ENCODE data around the gene DHX35. TPM values are rescaled to one million over a fixed set of nuclear protein-coding genes. Genes with fewer than 3 reads are reported as not detected.

DHX35 gene
- total and polyA plus RNA-seq, 2 of the 13 experiments (the other 11 are each of a cell fraction or from before 2014, with no cell fraction given) = 25.8 to 28.7 TPM

DNA sequence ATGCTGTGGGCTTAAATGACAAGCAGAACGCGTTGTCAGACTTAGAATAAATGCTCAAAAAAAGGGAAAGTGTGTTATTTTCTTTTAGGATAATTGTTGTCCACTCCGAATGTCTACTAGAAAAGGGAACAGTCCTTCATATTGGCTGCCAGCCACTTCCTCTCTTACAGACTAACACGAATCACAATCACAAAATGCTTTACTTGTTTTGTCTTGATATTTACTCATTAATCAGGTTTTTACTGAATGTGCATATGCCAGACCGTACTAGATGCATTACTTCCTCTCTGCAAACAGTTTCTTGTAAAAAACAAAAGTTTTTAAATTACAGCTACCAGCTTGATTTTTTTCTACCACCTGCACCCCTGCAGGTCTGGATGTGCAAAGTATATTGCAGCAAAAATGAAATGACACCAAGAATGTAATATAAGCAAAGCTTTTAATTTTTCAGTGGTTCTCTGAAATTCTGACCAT is 821 bp downstream of the DHX35 start (continued):
- TF ChIP-seq AHDC1 (CRISPR knock-in tag; IDR thresholded peaks at IDR 0.05; ENCODE audit: borderline replicate concordance) (peak; percentile 62; the same call in 1 of the 2 replicates), BRF2 (CRISPR knock-in tag; IDR thresholded peaks at IDR 0.05) (0 out of 2 replicates have a peak, but pooled peaks have one; percentile 47), THYN1 (CRISPR knock-in tag; IDR thresholded peaks at IDR 0.05; ENCODE audit: borderline replicate concordance, low read depth) (peak; percentile 77; the same call in 1 of the 2 replicates), SNAPC2 (CRISPR knock-in tag; IDR thresholded peaks at IDR 0.05) (peak; percentile 84; the same call in 1 of the 2 replicates), DNMT3B (CRISPR knock-in tag; conservative IDR thresholded peaks at IDR 0.05) (0 out of 2 replicates have a peak, but pooled peaks have one; percentile 13), GATAD2A (CRISPR knock-in tag; IDR thresholded peaks at IDR 0.05) (0 out of 2 replicates have a peak, but pooled peaks have one; percentile 3), ZNF33A (CRISPR knock-in tag; IDR thresholded peaks at IDR 0.05; ENCODE audit: borderline replicate concordance) (peak; percentile 84; the same call in 1 of the 2 replicates), ZNF816 (CRISPR knock-in tag; IDR thresholded peaks at IDR 0.05; ENCODE audit: borderline replicate concordance) (0 out of 2 replicates have a peak, but pooled peaks have one; percentile 68), SNAPC5 (CRISPR knock-in tag; IDR thresholded peaks at IDR 0.05; ENCODE audit: borderline replicate concordance) (peak; percentile 83; the same call in 1 of the 2 replicates), ZNF652 (CRISPR knock-in tag; IDR thresholded peaks at IDR 0.05; ENCODE audit: borderline replicate concordance, low read depth) (no peak), TARDBP (CRISPR knock-in tag; IDR thresholded peaks at IDR 0.05) (peak; percentile 52; the same call in 1 of the 2 replicates), GTF2F1 (IDR thresholded peaks at IDR 0.05; ENCODE audit: low read length) (no peak)

All from HepG2 (cell line).